Loucy (cell line): ENCODE results near the gene COLEC11.

Experiments used
- EZH2phosphoT487 ChIP-seq: fragments of 200-600 bp; IDR thresholded peaks from 2 replicates; pipeline ENCODE4 v1.6.1; 2018; ENCODE audit warnings: antibody characterized with exemption, mild to moderate bottlenecking, moderate library complexity, borderline replicate concordance
- TF ChIP-seq, protein P1 (sequence below): fragments of 200-600 bp; sonication (generic); conservative IDR thresholded peaks from 2 replicates; pipeline ENCODE4 v1.5.1; 2014; ENCODE audit warnings: mild to moderate bottlenecking, antibody characterized with exemption, low read length

DNA sequence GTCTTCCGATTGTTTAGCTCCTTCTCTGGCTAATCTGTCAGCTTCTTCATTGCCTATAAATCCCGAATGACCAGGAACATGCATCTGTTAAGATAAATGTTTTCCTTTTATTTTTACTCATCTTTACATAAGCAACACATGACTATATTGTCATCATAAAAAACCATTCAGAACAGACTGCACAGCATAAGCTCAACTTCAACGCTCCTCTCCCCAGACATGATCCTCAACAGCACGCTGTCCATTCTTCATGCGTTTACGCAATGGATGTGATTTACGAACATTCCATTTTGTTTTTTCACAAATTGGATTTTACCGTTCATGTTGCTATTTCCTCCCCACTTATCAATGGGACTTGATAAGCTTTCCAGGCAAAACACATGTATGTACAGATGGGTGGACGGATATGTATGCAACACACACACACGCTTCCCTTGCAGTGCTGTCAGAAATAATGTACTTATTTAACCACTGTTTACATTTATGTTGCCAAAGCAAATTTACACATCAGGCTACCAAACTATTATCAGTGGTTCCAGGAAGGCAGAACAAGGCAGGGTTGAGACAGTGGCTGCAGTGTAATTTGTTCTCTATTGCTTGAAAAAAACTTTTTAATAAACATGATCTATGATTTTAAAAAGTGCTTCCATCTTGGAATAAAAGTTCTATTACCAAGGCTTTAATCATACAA is 49.0 kb upstream of the COLEC11 start:
- TF ChIP-seq, protein P1, sequence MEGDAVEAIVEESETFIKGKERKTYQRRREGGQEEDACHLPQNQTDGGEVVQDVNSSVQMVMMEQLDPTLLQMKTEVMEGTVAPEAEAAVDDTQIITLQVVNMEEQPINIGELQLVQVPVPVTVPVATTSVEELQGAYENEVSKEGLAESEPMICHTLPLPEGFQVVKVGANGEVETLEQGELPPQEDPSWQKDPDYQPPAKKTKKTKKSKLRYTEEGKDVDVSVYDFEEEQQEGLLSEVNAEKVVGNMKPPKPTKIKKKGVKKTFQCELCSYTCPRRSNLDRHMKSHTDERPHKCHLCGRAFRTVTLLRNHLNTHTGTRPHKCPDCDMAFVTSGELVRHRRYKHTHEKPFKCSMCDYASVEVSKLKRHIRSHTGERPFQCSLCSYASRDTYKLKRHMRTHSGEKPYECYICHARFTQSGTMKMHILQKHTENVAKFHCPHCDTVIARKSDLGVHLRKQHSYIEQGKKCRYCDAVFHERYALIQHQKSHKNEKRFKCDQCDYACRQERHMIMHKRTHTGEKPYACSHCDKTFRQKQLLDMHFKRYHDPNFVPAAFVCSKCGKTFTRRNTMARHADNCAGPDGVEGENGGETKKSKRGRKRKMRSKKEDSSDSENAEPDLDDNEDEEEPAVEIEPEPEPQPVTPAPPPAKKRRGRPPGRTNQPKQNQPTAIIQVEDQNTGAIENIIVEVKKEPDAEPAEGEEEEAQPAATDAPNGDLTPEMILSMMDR: no peak
- no peak for TF ChIP-seq EZH2phosphoT487
